HepG2 (cell line): ENCODE measurements around the gene SEPTIN3. TPM values are rescaled to one million over a fixed set of nuclear protein-coding genes. Genes with fewer than 3 reads are reported as not detected.

Experiments used
- ATAC-seq: fragments of 200-7000 bp; cut with Tn5 transposase; 3 replicates; pipeline ENCODE4 v1.9.1; 2020; ENCODE audit warnings: mild to moderate bottlenecking, moderate library complexity
- BruUV-seq: library from RNA; stranded (reverse); fragments of 400-500 nt; replicated peaks from 2 replicates; lab custom pipeline; 2021; lab: Mats Ljungman, UMichigan
- CTCF ChIA-PET: fragments of 300-600 bp; formaldehyde crosslinking; extraction: SDS; loops from one replicate; lab custom pipeline; 2021; ENCODE audit warnings: low total read pairs, inconsistent platforms, low intra/inter-chr PET ratio; lab: Yijun Ruan, JAX
- POLR2A ChIA-PET: fragments of 350-600 bp; sonication (Branson Sonifier 250); formaldehyde crosslinking; loops from one replicate; lab custom pipeline; 2020; ENCODE audit warnings: antibody characterized with exemption, inconsistent platforms; lab: Yijun Ruan, JAX
- DNase-seq: peaks from one replicate; pipeline ENCODE4 v3.0.0-alpha.2; 2015; ENCODE audit warnings: low spot score
- FAIRE-seq: peaks from 3 replicates; lab custom pipeline; 2011; peaks lifted over from hg19 to GRCh38; lab: Jason Lieb, UNC
- H2AFZ ChIP-seq: one replicate; pipeline ENCODE4 v1.6.1; 2011; ENCODE audit warnings: low read length, inconsistent platforms
- H3K27ac ChIP-seq: fragments of 300-600 bp; 3 replicates; pipeline ENCODE4 v1.8.0; 2011; ENCODE audit warnings: mixed run types, mild to moderate bottlenecking, mixed read lengths, low read length, inconsistent platforms; ENCODE audit not compliant: insufficient read depth; ENCODE audit errors: extremely low read length
- H3K27me3 ChIP-seq, 2 experiments: fragments of 200-600 bp in 1 of 2; 2 replicates in 1 of 2; 3 replicates in 1 of 2; pipeline versions ENCODE4 v1.6.0 to v1.8.0; 2011; ENCODE audit warnings: low read length in 2 of 2, mild to moderate bottlenecking in 2 of 2, moderate library complexity in 2 of 2, inconsistent platforms in 1 of 2; ENCODE audit not compliant: insufficient read depth in 2 of 2, control insufficient read depth in 1 of 2
- H3K36me3 ChIP-seq, 2 experiments: fragments of 200-600 bp in 1 of 2; replicated peaks in 1 of 2; 2 replicates in 1 of 2; 3 replicates in 1 of 2; pipeline versions ENCODE4 v1.5.1 to v1.8.0; 2011; ENCODE audit warnings: low read length in 2 of 2, inconsistent platforms in 1 of 2; ENCODE audit not compliant: insufficient read depth in 2 of 2, control insufficient read depth in 1 of 2
- H3K4me1 ChIP-seq: 2 replicates; pipeline ENCODE4 v1.5.1; 2012; ENCODE audit warnings: low read length, inconsistent platforms; ENCODE audit not compliant: insufficient read depth
- H3K4me2 ChIP-seq: 2 replicates; pipeline ENCODE4 v1.6.0; 2011; ENCODE audit warnings: low read depth, low read length, inconsistent platforms
- H3K4me3 ChIP-seq, 3 experiments: fragments of 200-600 bp in 1 of 3; sonication (generic), shearing (Covaris generic) in 1 of 3; replicated peaks in 1 of 3; 2 replicates each; pipeline ENCODE4 v1.5.1; 2011 to 2016; ENCODE audit warnings: low read length in 3 of 3, inconsistent platforms in 2 of 3, low read depth in 2 of 3, mild to moderate bottlenecking in 2 of 3, control low read depth in 1 of 3, mixed read lengths in 1 of 3; ENCODE audit not compliant: insufficient read depth in 1 of 3
- H3K79me2 ChIP-seq: one replicate; pipeline ENCODE4 v1.6.1; 2011; ENCODE audit warnings: low read length, inconsistent platforms; ENCODE audit not compliant: insufficient read depth
- H3K9ac ChIP-seq: 2 replicates; pipeline ENCODE4 v1.6.0; 2011; ENCODE audit warnings: mild to moderate bottlenecking, low read depth, low read length, inconsistent platforms; ENCODE audit not compliant: insufficient read depth
- H3K9me3 ChIP-seq: 2 replicates; pipeline ENCODE4 v1.5.1; 2012; ENCODE audit warnings: mild to moderate bottlenecking, low read length
- H4K20me1 ChIP-seq: 2 replicates; pipeline ENCODE4 v1.6.0; 2011; ENCODE audit warnings: inconsistent platforms, mild to moderate bottlenecking, low read length, moderate library complexity; ENCODE audit not compliant: insufficient read depth
- AGO2 ChIP-seq: fragments of 200-400 bp; formaldehyde crosslinking; optimal IDR thresholded peaks from 2 replicates; pipeline ENCODE3; 2017; ENCODE audit warnings: mild to moderate bottlenecking, low read depth, low read length, moderate library complexity
- CEBPB ChIP-seq: IDR thresholded peaks from 2 replicates; pipeline ENCODE4 v1.6.1; 2011; ENCODE audit warnings: low read depth, low read length, improper control_type of control experiment, borderline replicate concordance
- EHMT2 ChIP-seq: fragments of 200-600 bp; sonication (generic); IDR thresholded peaks from 2 replicates; pipeline ENCODE4 v1.7.0; 2017; ENCODE audit warnings: antibody characterized with exemption, low read depth, low read length, borderline replicate concordance
- FOXJ3 ChIP-seq: sonication (generic); formaldehyde crosslinking; IDR thresholded peaks from 2 replicates; pipeline ENCODE4 v1.4.0; 2020; ENCODE audit warnings: missing genetic modification reagents, mild to moderate bottlenecking, borderline replicate concordance
- KLF16 ChIP-seq, 2 experiments: sonication (generic) in 1 of 2; formaldehyde crosslinking in 1 of 2; IDR thresholded peaks; 2 replicates each; pipeline versions ENCODE4 v1.6.1 to v1.8.0; 2016 to 2023; ENCODE audit warnings: missing genetic modification reagents in 2 of 2, missing compliant biosample characterization in 1 of 2
- POLR2A ChIP-seq, 2 experiments: IDR thresholded peaks; 2 replicates each; pipeline ENCODE4 v1.6.1; 2011; ENCODE audit warnings: low read depth in 2 of 2, low read length in 2 of 2, mild to moderate bottlenecking in 1 of 2, moderate library complexity in 1 of 2; ENCODE audit not compliant: insufficient read depth in 1 of 2
- SATB2 ChIP-seq: sonication (generic); formaldehyde crosslinking; IDR thresholded peaks from 2 replicates; pipeline ENCODE4 v1.5.0; 2020; ENCODE audit warnings: missing genetic modification reagents
- ZFAT ChIP-seq: sonication (generic); formaldehyde crosslinking; conservative IDR thresholded peaks from 2 replicates; pipeline ENCODE4 v1.8.1; 2023; ENCODE audit warnings: missing genetic modification reagents, inconsistent platforms
- ZFP36L2 ChIP-seq: sonication (generic); formaldehyde crosslinking; IDR thresholded peaks from 2 replicates; pipeline ENCODE4 v1.4.0; 2020; ENCODE audit warnings: missing genetic modification reagents
- ZNF274 ChIP-seq: sonication (generic); formaldehyde crosslinking; IDR thresholded peaks from 2 replicates; pipeline ENCODE4 v1.5.1; 2020; ENCODE audit warnings: mild to moderate bottlenecking, missing genetic modification reagents
- ZNF451 ChIP-seq: sonication (generic); formaldehyde crosslinking; IDR thresholded peaks from 2 replicates; pipeline ENCODE4 v1.5.0; 2020; ENCODE audit warnings: mild to moderate bottlenecking, missing genetic modification reagents
- WGBS: methylation state at CpG from one replicate; pipeline ENCODE4 v1.1.6; 2017; ENCODE audit warnings: low lambda C conversion rate; 5-methylcytosine and 5-hydroxymethylcytosine counted together
- in situ Hi-C: cut with HindIII; loops from 2 replicates; pipeline ENCODE4 v1.10.0; 2017; ENCODE audit warnings: low pct_unique_long_range_greater_than_20kb; ENCODE audit not compliant: extremely low pct_ligation_motif_present
- intact Hi-C: fragments of 100-400 bp; cut with micrococcal nuclease; formaldehyde crosslinking; loops from one replicate; pipeline ENCODE4 v1.10.0; 2022; ENCODE audit not compliant: unreplicated experiment
- polyA plus RNA-seq, 8 experiments: library from polyadenylated mRNA; depleted of rRNA in 3 of 8; stranded (reverse) in 7 of 8; unstranded in 1 of 8; fragments of >200 nt; fragmentation: Illumina TruSeq in 4 of 8; extraction: Trizol in 4 of 8; gene quantifications; 2 replicates each; pipeline versions ENCODE4 v1.2.1 to v1.2.3, GENCODE V29; 2011 to 2016; ENCODE audit warnings: low read depth in 4 of 8, missing spikeins in 1 of 8, mixed read lengths in 1 of 8; ENCODE audit not compliant: insufficient read depth in 1 of 8
- total RNA-seq, 5 experiments: library from RNA; depleted of rRNA; stranded (reverse); fragments of >200 nt; fragmentation: Illumina TruSeq; extraction: Trizol; gene quantifications; 2 replicates each; pipeline ENCODE4 v1.2.3, GENCODE V29; 2016; ENCODE audit warnings: low read depth in 1 of 5

Gene SEPTIN3
- total and polyA plus RNA-seq, 2 of the 13 experiments (the other 11 are each of a cell fraction or from before 2014, with no cell fraction given): 0.04 TPM; not detected in 1

DNA sequence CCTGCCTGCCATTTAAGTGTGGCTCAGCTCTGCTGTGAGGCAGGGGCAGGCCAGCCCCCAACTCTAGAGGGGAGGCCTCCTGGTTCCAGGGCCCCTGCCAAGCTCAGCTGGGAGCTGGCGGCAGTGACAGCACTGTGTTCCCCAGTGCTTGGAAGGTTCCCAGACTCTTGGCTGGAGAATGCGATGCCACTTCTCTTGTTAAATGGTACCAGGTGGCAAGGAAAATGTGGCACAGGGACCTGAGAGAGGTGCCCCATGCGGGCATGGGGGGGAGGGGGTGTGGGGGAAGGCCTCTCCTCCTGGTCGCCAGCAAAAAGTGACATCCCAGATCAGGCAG, 34.3 kb upstream of the SEPTIN3 start (continued):
- TF ChIP-seq ZFP36L2 (CRISPR knock-in tag) (no peak), FOXJ3 (no peak), ZFAT (CRISPR knock-in tag) (no peak), SATB2 (no peak), EHMT2 (no peak), ZNF451 (CRISPR knock-in tag) (no peak), ZNF274 (CRISPR knock-in tag) (no peak), KLF16 (CRISPR knock-in tag; IDR thresholded peaks at IDR 0.05) (no peak)

GRCh38 chr22:41935509-41935908, 33.7 kb upstream of the SEPTIN3 start:
- ChIA-PET CTCF (no interaction called here), POLR2A (interaction anchor here (0.7 kb wide), 1 partner anchor 25 kb away, joined by 3 read pairs; no protein-coding TSS in a partner anchor)
- no TSS peak for BruUV-seq
- in situ Hi-C loops (no loop called here), intact Hi-C loops (no loop called here)
- Histone ChIP-seq H3K9me3 (no peaks in the 10 kb centered on the region), H3K79me2 (no peaks in the 10 kb centered on the region), H4K20me1 (no peaks in the 10 kb centered on the region), H3K4me3 (no peak overlapping the region), H3K4me2 (no peak overlapping the region), H3K27ac (no peak overlapping the region), H3K27me3 (no peaks in the 10 kb centered on the region), H3K4me1 (no peaks in the 10 kb centered on the region), H2AFZ (no peak overlapping the region), H3K36me3 (peaks cover 6 to 22% of the 10 kb centered on the region in 2 experiments; a peak in 3 of 5 replicates), H3K9ac (no peak overlapping the region)
- TF ChIP-seq AGO2 (peak; percentile 47), POLR2A (IDR thresholded peaks at IDR 0.05; ENCODE audit: insufficient read depth in 1 of 2, low read depth in 2 of 2, low read length in 2 of 2) (peak in 1 of 2 experiments; percentile 42; a peak in 1 of 4 replicates), CEBPB (no peak)
- 92% methylated on average over 5 of the region's 9 CpGs for WGBS
- ATAC-seq (no peak), FAIRE-seq (no peak), DNase-seq (no peak)
